HG03060 (cell line): ENCODE data around the gene BLNK.
A peak's percentile ranks its signal among the peaks of the same experiment; 100 is the strongest.
"Not testable (repeated sequence)": the region's sequence is repeated elsewhere in the genome, so short reads cannot be mapped to it uniquely, and the experiment has no call there.

Source experiments
- ATAC-seq: cut with Tn5 transposase; IDR thresholded peaks from one replicate; pipeline ENCODE4 v1.9.1; 2021; ENCODE audit warnings: low read depth, moderate number of reproducible peaks; ENCODE audit not compliant: unreplicated experiment

The BLNK gene

GRCh38 chr10:96230527-96230926 is 40.8 kb downstream of the BLNK start:
- ATAC-seq = peak; percentile 49

- no peak for ATAC-seq
Observed at GRCh38 chr10:96229568-96230030, 41.8 kb downstream of the BLNK start.

- no peak for ATAC-seq
Observed at GRCh38 chr10:96228408-96228994, 42.9 kb downstream of the BLNK start.

- no peak for ATAC-seq
Observed at GRCh38 chr10:96227206-96227605, 44.2 kb downstream of the BLNK start.

- ATAC-seq = no peak
Observed at GRCh38 chr10:96225119-96225518, 46.2 kb downstream of the BLNK start.

- ATAC-seq = no peak
Observed at GRCh38 chr10:96222908-96223307, 48.5 kb downstream of the BLNK start.

- no peak for ATAC-seq
Observed at GRCh38 chr10:96222441-96222840, 48.9 kb downstream of the BLNK start.

- no peak for ATAC-seq
Observed at GRCh38 chr10:96218826-96219225, 52.5 kb downstream of the BLNK start.

GRCh38 chr10:96217711-96218110 is 53.7 kb downstream of the BLNK start:
- no peak for ATAC-seq

GRCh38 chr10:96216775-96217174 is 54.6 kb downstream of the BLNK start:
- ATAC-seq = no peak

GRCh38 chr10:96212911-96213310 is 58.5 kb downstream of the BLNK start:
- no peak for ATAC-seq

- ATAC-seq = no peak
Observed at GRCh38 chr10:96211764-96212163, 59.6 kb downstream of the BLNK start.

- no peak for ATAC-seq
Observed at GRCh38 chr10:96208946-96209345, 62.4 kb downstream of the BLNK start.

GRCh38 chr10:96208271-96208670 is 63.1 kb downstream of the BLNK start:
- no peak for ATAC-seq

- no peak for ATAC-seq
Observed at GRCh38 chr10:96205580-96205979, 65.8 kb downstream of the BLNK start.

- ATAC-seq = no peak
Observed at GRCh38 chr10:96201525-96201924, 69.8 kb downstream of the BLNK start.

- not testable (repeated sequence) for ATAC-seq
Observed at GRCh38 chr10:96189505-96189904, 81.9 kb downstream of the BLNK start.

- ATAC-seq = no peak
Observed at GRCh38 chr10:96188916-96189315, 82.5 kb downstream of the BLNK start.

- no peak for ATAC-seq
Observed at GRCh38 chr10:96188421-96188820, 82.9 kb downstream of the BLNK start.

GRCh38 chr10:96176985-96177384 is 94.4 kb downstream of the BLNK start:
- ATAC-seq = no peak

- no peak for ATAC-seq
Observed at GRCh38 chr10:96172666-96173065, 98.7 kb downstream of the BLNK start.

GRCh38 chr10:96170230-96170629 is 101.1 kb downstream of the BLNK start:
- no peak for ATAC-seq

GRCh38 chr10:96168546-96168945 is 102.8 kb downstream of the BLNK start:
- no peak for ATAC-seq
